ENCODE results near the gene TIGD4.
"Not testable (repeated sequence)": the region's sequence is repeated elsewhere in the genome, so short reads cannot be mapped to it uniquely, and the experiment has no call there.

The TIGD4 gene

DNA sequence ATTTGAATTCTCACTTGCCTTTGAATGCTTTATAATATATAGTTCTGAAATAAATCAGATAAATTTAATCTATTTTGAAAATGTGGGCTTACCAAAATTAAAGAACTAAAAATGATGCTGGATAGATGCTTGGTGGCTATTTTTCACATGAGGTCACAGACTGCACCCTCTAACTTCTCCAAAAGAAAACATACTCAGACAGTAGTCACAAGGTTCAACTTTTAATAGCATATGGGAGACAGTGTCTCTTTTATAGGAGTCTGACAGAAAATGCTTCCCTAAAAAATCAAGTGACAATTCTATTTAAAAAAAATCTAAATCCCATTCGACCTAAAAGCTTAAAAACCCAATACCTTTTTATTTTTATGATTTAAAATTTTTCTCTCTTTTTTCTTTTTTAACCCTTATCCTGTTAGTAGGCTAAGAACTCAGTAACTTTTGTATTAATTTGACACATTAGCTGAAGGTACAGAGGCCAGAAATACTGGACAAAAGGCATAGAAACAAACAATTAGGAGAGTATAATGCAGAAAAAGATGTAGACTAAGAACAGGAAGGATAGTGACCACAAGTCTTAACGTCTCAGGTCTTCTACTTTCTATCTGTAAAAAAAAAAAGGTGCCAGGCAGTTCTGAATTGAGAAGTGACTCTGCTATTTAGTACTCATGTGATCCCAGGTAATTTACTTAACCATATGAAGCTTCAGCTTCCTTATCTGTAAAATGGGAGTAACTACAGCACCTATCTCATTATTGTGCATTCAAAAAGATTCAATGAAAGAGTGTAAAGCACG is 7.6 kb downstream of the TIGD4 start:
- H3K4me3 ChIP-seq (ENCODE audit: low read depth, low read length) = no peak overlapping the region
- TF ChIP-seq, protein P1, sequence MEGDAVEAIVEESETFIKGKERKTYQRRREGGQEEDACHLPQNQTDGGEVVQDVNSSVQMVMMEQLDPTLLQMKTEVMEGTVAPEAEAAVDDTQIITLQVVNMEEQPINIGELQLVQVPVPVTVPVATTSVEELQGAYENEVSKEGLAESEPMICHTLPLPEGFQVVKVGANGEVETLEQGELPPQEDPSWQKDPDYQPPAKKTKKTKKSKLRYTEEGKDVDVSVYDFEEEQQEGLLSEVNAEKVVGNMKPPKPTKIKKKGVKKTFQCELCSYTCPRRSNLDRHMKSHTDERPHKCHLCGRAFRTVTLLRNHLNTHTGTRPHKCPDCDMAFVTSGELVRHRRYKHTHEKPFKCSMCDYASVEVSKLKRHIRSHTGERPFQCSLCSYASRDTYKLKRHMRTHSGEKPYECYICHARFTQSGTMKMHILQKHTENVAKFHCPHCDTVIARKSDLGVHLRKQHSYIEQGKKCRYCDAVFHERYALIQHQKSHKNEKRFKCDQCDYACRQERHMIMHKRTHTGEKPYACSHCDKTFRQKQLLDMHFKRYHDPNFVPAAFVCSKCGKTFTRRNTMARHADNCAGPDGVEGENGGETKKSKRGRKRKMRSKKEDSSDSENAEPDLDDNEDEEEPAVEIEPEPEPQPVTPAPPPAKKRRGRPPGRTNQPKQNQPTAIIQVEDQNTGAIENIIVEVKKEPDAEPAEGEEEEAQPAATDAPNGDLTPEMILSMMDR (IDR thresholded peaks at IDR 0.05; ENCODE audit: low read depth, low read length) = no peak

DNA sequence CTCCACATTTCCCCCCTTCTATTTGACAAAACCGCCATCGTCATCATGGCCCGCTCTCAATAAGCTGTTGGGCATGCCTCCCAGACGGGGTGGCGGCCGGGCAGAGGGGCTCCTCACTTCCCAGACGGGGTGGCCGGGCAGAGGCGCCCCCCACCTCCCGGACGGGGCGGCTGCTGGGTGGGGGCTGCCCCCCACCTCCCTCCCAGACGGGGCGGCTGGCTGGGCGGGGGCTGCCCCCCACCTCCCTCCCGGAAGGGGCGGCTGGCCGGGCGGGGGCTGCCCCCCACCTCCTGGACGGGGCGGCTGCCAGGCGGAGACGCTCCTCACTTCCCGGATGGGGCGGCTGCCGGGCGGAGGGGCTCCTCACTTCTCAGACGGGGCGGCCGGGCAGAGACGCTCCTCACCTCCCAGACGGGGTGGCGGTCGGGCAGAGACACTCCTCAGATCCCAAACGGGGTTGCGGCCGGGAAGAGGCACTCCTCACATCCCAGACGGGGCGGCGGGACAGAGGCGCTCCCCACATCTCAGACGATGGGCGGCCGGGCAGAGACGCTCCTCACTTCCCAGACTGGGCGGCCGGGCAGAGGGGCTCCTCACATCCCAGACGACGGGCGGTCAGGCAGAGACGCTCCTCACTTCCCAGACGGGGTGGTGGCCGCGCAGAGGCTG is 14.3 kb downstream of the TIGD4 start:
- H3K4me3 ChIP-seq (ENCODE audit: low read depth, low read length) = not testable (repeated sequence)

DNA sequence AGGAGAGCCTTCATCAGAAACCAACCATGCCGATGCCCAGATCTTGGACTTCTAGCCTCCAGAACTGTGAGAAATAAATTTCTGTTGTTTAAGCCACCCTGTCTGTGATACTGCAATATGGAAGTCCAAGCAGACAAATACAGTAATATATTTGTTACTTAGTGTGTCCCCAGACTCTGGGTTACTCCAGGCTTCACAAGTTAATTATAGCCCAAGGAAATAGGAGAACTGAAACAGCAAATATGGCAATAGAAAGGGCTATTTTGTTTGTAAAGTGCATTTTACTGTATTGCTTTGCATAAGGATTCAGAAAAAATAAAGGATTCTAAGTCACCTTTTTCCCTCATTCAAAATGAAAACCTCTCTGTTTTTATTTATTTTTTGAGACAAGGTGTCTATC is 15.7 kb downstream of the TIGD4 start:
- H3K4me3 ChIP-seq (ENCODE audit: low read depth, low read length) = no peak overlapping the region
- TF ChIP-seq, protein P1 (IDR thresholded peaks at IDR 0.05; ENCODE audit: low read depth, low read length) = no peak

DNA sequence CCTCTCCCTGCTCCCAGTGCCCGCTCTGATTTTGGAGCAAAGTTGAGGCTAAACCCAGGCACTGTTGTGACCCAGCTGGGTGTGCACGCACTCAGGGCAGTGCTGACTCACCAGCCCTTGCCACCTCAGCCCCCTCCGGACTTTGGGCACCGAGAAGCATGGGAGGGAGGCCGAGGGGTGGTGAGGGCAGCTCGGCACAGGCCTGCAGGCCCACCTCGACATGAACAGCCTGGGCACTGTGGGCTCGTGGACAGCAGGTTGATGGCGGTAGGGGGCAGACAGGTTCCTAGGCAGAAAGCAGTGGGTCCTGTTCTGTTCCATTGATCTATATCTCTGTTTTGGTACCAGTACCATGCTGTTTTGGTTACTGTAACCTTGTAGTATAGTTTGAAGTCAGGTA is 30.9 kb downstream of the TIGD4 start:
- H3K4me3 ChIP-seq (ENCODE audit: low read depth, low read length) = no peak overlapping the region
- TF ChIP-seq, protein P1 (IDR thresholded peaks at IDR 0.05; ENCODE audit: low read depth, low read length) = no peak

DNA sequence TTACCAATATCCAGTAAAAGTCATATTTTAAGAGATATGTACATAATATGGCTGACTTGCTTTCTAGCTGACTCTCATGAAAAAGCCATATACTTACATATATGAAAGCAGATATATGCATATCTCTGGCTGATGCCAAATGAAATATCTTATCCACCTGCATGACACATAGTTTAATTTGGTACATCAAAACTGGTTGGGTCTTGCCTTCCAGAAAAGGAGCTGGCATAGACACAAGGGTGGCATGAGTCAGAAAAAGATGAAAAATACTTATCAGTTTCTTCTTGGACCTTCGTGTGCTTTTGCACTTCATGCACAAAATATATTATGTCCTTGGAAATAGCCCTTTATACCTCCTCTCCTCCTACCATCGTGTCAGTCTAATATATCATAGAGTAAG is 32.1 kb downstream of the TIGD4 start:
- H3K4me3 ChIP-seq (ENCODE audit: low read depth, low read length) = no peak overlapping the region
- TF ChIP-seq, protein P1 (IDR thresholded peaks at IDR 0.05; ENCODE audit: low read depth, low read length) = no peak

DNA sequence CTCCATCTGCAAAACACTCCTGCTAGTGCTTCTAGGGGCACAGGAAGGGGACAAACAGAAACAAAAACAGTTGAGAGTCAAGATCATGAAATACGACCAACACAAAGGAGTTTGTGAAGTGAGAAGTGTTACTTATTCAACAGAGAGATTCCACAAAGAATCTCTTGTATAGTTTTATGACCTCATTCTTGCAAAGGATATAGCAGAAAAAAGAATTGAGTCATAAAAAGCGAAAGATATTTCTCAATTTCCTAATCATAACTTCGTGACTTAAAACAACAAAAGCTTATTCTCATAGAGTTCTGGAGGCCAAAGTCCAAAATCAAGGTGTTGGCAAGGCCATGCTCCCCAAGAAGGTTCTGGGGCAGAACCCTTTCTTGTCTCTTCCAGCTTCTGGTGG is 40.7 kb downstream of the TIGD4 start:
- TF ChIP-seq, protein P1 (IDR thresholded peaks at IDR 0.05; ENCODE audit: low read depth, low read length) = no peak
- H3K4me3 ChIP-seq (ENCODE audit: low read depth, low read length) = no peak overlapping the region

DNA sequence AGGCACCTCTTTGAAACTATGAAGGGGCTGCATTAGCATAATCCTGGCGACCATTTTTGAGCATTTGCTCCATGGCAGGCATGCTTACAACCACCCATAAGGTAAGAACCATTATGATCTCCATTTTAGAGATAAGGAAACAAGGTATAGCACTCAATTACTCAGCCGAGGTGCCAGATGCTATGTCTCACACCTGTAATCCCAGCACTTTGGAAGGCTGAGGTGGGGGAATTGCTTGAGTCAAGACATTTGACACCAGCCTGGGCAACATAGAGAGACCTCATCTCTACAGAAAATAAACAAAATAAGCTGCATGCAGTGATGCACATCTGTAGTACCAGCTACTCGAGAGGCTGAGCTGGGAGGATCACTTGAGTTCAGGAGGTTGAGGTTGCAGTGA is 43.6 kb downstream of the TIGD4 start:
- no peak overlapping the region for H3K4me3 ChIP-seq (ENCODE audit: low read depth, low read length)
- TF ChIP-seq, protein P1 (IDR thresholded peaks at IDR 0.05; ENCODE audit: low read depth, low read length) = no peak

All from WI38 (cell line).